Stimulated activated CD8-positive, alpha-beta memory T cell treated with anti-CD3 and anti-CD28 coated beads, Interleukin-2, amount 100 ng/mL, for 1 hour (primary cell): Measurements from ENCODE around the gene PDLIM5.
"Not testable (repeated sequence)": the region's sequence is repeated elsewhere in the genome, so short reads cannot be mapped to it uniquely, and the experiment has no call there.

Experiments
- DNase-seq, 2 donors: peaks; one replicate each; pipeline ENCODE4 v3.0.0-alpha.2; 2020; ENCODE audit warnings: low read depth in 2 of 2

PDLIM5 gene

GRCh38 chr4:94650134-94650495 lies 198.4 kb downstream of the PDLIM5 start:
- no peak for DNase-seq

GRCh38 chr4:94650690-94651089 lies 198.9 kb downstream of the PDLIM5 start:
- no peak for DNase-seq

- DNase-seq = no peak
These were observed 201.4 kb downstream of the PDLIM5 start for GRCh38 chr4:94653095-94653649.

- DNase-seq = no peak
These were observed 202.4 kb downstream of the PDLIM5 start for GRCh38 chr4:94653984-94654609.

- no peak for DNase-seq
These were observed 203.0 kb downstream of the PDLIM5 start for GRCh38 chr4:94654714-94655113.

- DNase-seq = no peak
These were observed 208.9 kb downstream of the PDLIM5 start for GRCh38 chr4:94660614-94661013.

GRCh38 chr4:94665021-94665420 lies 213.3 kb downstream of the PDLIM5 start:
- not testable (repeated sequence) for DNase-seq

GRCh38 chr4:94665500-94666404 lies 214.0 kb downstream of the PDLIM5 start:
- DNase-seq = no peak

GRCh38 chr4:94668724-94669123 lies 217.0 kb downstream of the PDLIM5 start:
- no peak for DNase-seq

- DNase-seq = no peak
These were observed 218.2 kb downstream of the PDLIM5 start for GRCh38 chr4:94669672-94670664.

GRCh38 chr4:94671113-94671512 lies 219.4 kb downstream of the PDLIM5 start:
- no peak for DNase-seq

GRCh38 chr4:94673961-94674360 lies 222.2 kb downstream of the PDLIM5 start:
- no peak for DNase-seq

GRCh38 chr4:94676970-94677369 lies 225.2 kb downstream of the PDLIM5 start:
- DNase-seq = no peak

- no peak for DNase-seq
These were observed 227.2 kb downstream of the PDLIM5 start for GRCh38 chr4:94678896-94679295.

- DNase-seq = no peak
These were observed 228.6 kb downstream of the PDLIM5 start for GRCh38 chr4:94680176-94680862.

- no peak for DNase-seq
These were observed 234.3 kb downstream of the PDLIM5 start for GRCh38 chr4:94686086-94686485.

- no peak for DNase-seq
These were observed 237.6 kb downstream of the PDLIM5 start for GRCh38 chr4:94689155-94689860.

- DNase-seq = no peak
These were observed 239.1 kb downstream of the PDLIM5 start for GRCh38 chr4:94690851-94691254.

- DNase-seq = no peak
These were observed 239.8 kb downstream of the PDLIM5 start for GRCh38 chr4:94691552-94691951.

GRCh38 chr4:94695384-94695783 lies 243.6 kb downstream of the PDLIM5 start:
- DNase-seq = no peak
